Common myeloid progenitor, CD34-positive (primary cell): ENCODE results near the gene SMIM36.

Experiments
- CTCF ChIA-PET: fragments of 350-600 bp; sonication (Branson Sonifier 250); formaldehyde crosslinking; loops from one replicate; lab custom pipeline; 2021; ENCODE audit warnings: antibody characterized with exemption; lab: Charles Lee
- POLR2A ChIA-PET: fragments of 350-600 bp; sonication (Branson Sonifier 250); formaldehyde crosslinking; loops from one replicate; lab custom pipeline; 2021; ENCODE audit warnings: antibody characterized with exemption; lab: Charles Lee
- DNase-seq, 3 donors: peaks; one replicate each; pipeline versions ENCODE4 v3.0.0 to v3.0.0-alpha.2; 2013
- H3K27ac ChIP-seq, 2 experiments: 1 replicate in 1 of 2; 2 replicates in 1 of 2; pipeline ENCODE4 v1.7.0; 2013; ENCODE audit warnings: inconsistent platforms in 2 of 2, low read length in 2 of 2, mild to moderate bottlenecking in 2 of 2, low read depth in 1 of 2, moderate library complexity in 1 of 2; ENCODE audit not compliant: severe bottlenecking in 2 of 2, insufficient read depth in 1 of 2, poor library complexity in 1 of 2
- H3K27me3 ChIP-seq, 5 experiments: replicated peaks in 2 of 5; 1 replicate in 3 of 5; 2 replicates in 2 of 5; pipeline versions ENCODE4 v1.6.1 to v1.7.0; 2013; ENCODE audit warnings: low read length in 4 of 5, mild to moderate bottlenecking in 2 of 5, moderate library complexity in 2 of 5, inconsistent platforms in 1 of 5; ENCODE audit not compliant: insufficient read depth in 5 of 5, control insufficient read depth in 4 of 5
- H3K36me3 ChIP-seq, 4 experiments: 1 replicate in 2 of 4; 2 replicates in 2 of 4; pipeline versions ENCODE4 v1.6.1 to v1.7.0; 2013; ENCODE audit warnings: low read length in 3 of 4, control low read depth in 1 of 4, mild to moderate bottlenecking in 1 of 4; ENCODE audit not compliant: control insufficient read depth in 4 of 4, insufficient read depth in 4 of 4
- H3K4me1 ChIP-seq, 4 experiments: 1 replicate in 3 of 4; 2 replicates in 1 of 4; pipeline versions ENCODE4 v1.6.1 to v1.7.1; 2013; ENCODE audit warnings: low read length in 3 of 4, mild to moderate bottlenecking in 3 of 4, control low read depth in 1 of 4, inconsistent platforms in 1 of 4, moderate library complexity in 1 of 4; ENCODE audit not compliant: control insufficient read depth in 4 of 4, insufficient read depth in 4 of 4; ENCODE audit errors: control extremely low read depth in 1 of 4
- H3K4me3 ChIP-seq, 7 experiments: 1 replicate in 4 of 7; 2 replicates in 3 of 7; pipeline versions ENCODE4 v1.5.1 to v1.7.0; 2013; ENCODE audit warnings: mild to moderate bottlenecking in 7 of 7, low read length in 6 of 7, moderate library complexity in 6 of 7, inconsistent platforms in 2 of 7, low read depth in 2 of 7, control low read depth in 1 of 7; ENCODE audit not compliant: insufficient read depth in 4 of 7, control insufficient read depth in 1 of 7; ENCODE audit errors: extremely low read depth in 1 of 7
- H3K9me3 ChIP-seq, 5 experiments: 1 replicate in 4 of 5; 2 replicates in 1 of 5; pipeline versions ENCODE4 v1.6.1 to v1.7.1; 2013; ENCODE audit warnings: low read length in 4 of 5, mild to moderate bottlenecking in 2 of 5, inconsistent platforms in 1 of 5, low read depth in 1 of 5, moderate library complexity in 1 of 5; ENCODE audit not compliant: control insufficient read depth in 4 of 5, insufficient read depth in 2 of 5; ENCODE audit errors: control extremely low read depth in 1 of 5
- WGBS: methylation state at CpG from one replicate; pipeline ENCODE4 v1.1.5; 2013; ENCODE audit not compliant: insufficient coverage; 5-methylcytosine and 5-hydroxymethylcytosine counted together

Gene SMIM36

DNA sequence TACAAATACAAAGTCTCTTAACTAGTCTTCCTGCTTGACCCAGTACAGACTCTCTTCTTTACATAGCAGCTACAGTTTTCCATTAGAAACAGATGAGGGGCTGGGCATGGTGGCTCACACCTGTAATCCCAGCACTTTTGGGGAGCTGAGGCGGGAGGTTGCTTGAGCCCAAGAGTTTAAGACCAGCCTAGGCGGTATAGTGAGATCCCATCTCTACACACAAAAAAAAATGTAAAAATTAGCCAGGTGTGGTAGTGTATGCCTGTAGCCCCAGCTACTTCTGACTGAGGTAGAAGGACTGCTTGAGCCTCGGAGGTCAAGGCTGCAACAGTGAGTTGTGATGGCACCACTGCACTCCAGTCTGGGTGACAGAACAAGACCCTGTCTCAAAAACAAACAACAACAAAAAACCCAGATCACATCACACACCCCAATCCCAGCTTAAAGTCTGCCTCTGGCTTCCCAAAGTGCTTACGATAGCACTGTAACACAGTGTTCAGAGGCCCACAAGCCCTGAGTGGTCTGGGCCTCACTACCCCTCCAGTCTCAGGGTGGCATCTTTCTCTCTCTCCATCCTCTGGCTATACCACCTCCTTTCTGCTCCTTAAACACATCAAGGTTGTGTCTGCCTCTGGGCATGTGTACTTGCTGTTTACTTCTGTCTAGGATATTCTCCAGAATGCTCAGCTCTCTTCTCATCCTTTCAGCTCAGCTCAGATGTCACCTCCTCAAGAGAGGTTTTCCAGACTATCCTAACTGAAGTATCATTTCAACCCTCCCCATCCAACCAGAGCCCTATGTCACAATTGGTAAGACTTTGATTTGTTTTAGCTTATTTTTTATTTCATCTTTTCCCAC, 93.6 kb downstream of the SMIM36 start:
- H3K9me3 ChIP-seq, result peaks cover 0 to 4% (median 0%) of the 10 kb centered on the region in 5 experiments
- WGBS, result 100% methylated on average over 2 of the region's 4 CpGs
- peaks cover 0 to 21% (median 7%) of the 10 kb centered on the region in 4 experiments for H3K36me3 ChIP-seq
- DNase-seq, result no peak
- no peak overlapping the region for H3K27ac ChIP-seq
- H3K27me3 ChIP-seq, result no peaks in the 10 kb centered on the region
- no peak overlapping the region for H3K4me3 ChIP-seq
- POLR2A ChIA-PET, result interaction anchor here (1.1 kb wide), 1 partner anchor 38 kb away, joined by 3 read pairs; no protein-coding TSS in a partner anchor
- CTCF ChIA-PET, result interaction anchor here (1.5 kb wide), 1 partner anchor 97 kb away, joined by 5 read pairs; no protein-coding TSS in a partner anchor
- peaks cover 12 to 33% (median 22%) of the 10 kb centered on the region in 4 experiments for H3K4me1 ChIP-seq

DNA sequence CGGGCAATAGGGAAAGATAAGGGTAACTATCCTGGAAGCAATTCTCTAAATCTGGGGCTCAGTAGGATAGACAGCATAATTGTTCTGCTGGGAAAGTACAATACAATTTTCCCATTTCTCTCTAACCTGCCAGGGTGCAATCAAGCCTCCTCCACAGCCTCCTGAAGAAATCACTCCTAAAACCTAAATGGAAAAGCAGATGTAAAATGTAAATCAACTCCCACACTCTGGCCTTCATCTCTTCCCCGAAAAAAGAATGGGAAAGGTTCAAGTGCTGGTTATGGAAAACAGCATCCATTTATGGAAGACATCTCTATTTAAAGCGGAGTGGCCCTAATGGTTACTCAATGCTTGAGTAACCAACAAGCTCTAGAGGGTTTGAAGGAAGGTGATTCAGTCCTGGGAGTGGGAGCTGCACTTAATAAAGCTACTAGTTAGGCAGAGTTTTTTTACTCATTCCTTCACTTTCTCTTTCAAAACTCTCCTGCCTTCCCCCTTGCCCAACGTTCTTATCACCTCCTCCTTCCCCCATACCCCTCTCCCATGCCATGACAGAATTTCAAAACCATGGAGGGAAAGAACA, 94.7 kb downstream of the SMIM36 start:
- no peak for DNase-seq
- CTCF ChIA-PET, result interaction anchor here (1.0 to 1.4 kb wide), 3 partner anchors 15 to 98 kb away, joined by 3 read pairs; no protein-coding TSS in a partner anchor

DNA sequence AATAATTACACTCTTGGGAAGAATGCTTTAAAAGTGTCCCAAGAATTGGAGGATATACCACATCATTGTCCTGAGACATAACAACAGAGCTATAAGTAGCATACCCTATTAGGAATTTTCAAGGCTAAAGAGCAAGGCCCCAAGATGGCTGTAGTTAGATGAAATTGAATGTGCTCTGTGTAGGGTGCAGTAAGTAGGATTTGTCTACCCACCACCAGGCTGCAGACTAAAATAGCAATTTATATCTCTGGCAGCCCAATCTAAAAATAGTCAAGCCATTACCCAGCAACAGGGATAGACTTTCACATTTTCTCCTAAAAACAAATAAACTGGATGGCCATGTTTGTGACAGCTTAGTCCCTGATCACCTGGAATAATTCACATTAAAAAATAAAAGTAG, 95.3 kb downstream of the SMIM36 start:
- POLR2A ChIA-PET, result no interaction called here

More for the DNA sequence above, 94.7 kb downstream of the SMIM36 start:
- Histone ChIP-seq H3K27me3 (no peaks in the 10 kb centered on the region), H3K27ac (no peak overlapping the region), H3K4me1 (peaks cover 12 to 29% (median 18%) of the 10 kb centered on the region in 4 experiments), H3K36me3 (peaks cover 2 to 29% (median 11%) of the 10 kb centered on the region in 4 experiments), H3K4me3 (no peak overlapping the region), H3K9me3 (peaks cover 0 to 4% (median 0%) of the 10 kb centered on the region in 5 experiments)
- WGBS, result 69% methylated on average over 3 of the region's 4 CpGs
- POLR2A ChIA-PET, result interaction anchor here (1.1 kb wide), 1 partner anchor 36 kb away, joined by 3 read pairs; no protein-coding TSS in a partner anchor

DNA sequence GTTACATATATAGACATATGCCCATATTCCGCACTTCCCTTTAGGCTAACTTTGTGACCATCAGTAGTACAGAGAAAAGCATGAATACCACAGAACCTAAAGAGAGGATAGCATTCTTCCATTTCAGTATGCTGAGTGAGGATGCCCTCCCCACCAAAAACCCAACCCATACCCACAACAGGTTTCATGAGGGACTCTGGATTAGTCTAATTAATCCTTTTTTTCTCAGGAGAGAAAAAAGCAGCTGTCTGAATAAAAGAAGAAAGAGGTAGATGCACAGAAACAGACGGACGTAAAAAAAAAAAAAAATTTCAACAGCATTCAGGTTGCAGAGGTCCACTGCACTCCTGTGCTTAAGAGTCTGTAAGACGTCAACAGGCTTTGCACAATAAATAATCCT, 96.3 kb downstream of the SMIM36 start:
- Histone ChIP-seq H3K4me1 (peaks cover under 1 to 17% (median 6%) of the 10 kb centered on the region in 4 experiments), H3K36me3 (peaks cover 10 to 45% (median 25%) of the 10 kb centered on the region in 4 experiments), H3K9me3 (peaks cover 0 to 4% (median 0%) of the 10 kb centered on the region in 5 experiments), H3K4me3 (no peak overlapping the region), H3K27me3 (no peaks in the 10 kb centered on the region), H3K27ac (no peak overlapping the region)
- ChIA-PET POLR2A (no interaction called here), CTCF (interaction anchor here (0.6 kb wide), 1 partner anchor 83 kb away, joined by 3 read pairs; no protein-coding TSS in a partner anchor)
- WGBS, result 100% methylated on average over 2 of the region's 4 CpGs
- no peak for DNase-seq

More for the DNA sequence above, 95.3 kb downstream of the SMIM36 start:
- Histone ChIP-seq H3K27me3 (no peaks in the 10 kb centered on the region), H3K9me3 (peaks cover 0 to 4% (median 0%) of the 10 kb centered on the region in 5 experiments), H3K36me3 (peaks cover 6 to 34% (median 15%) of the 10 kb centered on the region in 4 experiments), H3K4me3 (no peak overlapping the region), H3K4me1 (peaks cover 10 to 28% (median 15%) of the 10 kb centered on the region in 4 experiments), H3K27ac (no peak overlapping the region)
- DNase-seq, result no peak
- CTCF ChIA-PET, result interaction anchor here (0.8 to 1.4 kb wide), 4 partner anchors 11 to 98 kb away, joined by 3 read pairs; no protein-coding TSS in a partner anchor

DNA sequence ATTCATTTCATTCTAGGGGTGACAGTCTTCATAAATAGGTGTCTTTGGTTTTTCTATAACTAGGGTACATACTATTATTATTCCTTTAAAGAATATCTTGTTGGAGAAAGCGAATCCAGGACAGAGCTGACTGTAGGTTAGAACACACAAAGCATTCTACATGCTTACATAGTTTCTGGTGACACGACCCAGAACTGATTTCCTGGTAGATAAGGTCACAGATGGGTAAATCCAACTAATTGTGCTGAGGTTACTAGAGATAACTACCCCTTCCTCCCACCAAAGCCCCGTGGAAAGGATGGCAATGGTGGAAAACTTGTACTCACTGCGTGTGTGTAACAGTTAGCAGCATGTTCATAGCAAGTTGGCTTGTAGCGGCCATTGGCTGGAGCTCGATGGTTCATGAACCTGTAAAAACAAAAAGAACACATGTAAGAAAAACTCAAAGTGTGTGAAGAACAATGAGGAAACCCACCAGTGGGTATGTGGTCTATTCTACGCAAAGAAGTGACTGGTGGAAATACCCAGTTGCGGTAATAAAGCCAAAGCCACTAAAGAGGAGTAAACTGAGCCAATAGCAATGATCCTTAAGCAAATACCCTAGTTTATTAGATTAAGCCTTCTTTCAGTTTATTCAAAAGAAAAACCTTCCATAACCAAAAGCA, 97.3 kb downstream of the SMIM36 start:
- Histone ChIP-seq H3K27me3 (no peaks in the 10 kb centered on the region), H3K9me3 (peaks cover 0 to 4% (median 0%) of the 10 kb centered on the region in 5 experiments), H3K4me1 (peaks cover 0 to 7% (median 0%) of the 10 kb centered on the region in 4 experiments), H3K27ac (no peak overlapping the region), H3K4me3 (no peak overlapping the region), H3K36me3 (peaks cover 18 to 54% (median 34%) of the 10 kb centered on the region in 4 experiments)
- ChIA-PET CTCF (no interaction called here), POLR2A (no interaction called here)
- WGBS, result 98% methylated on average over 4 of the region's 8 CpGs
- no peak for DNase-seq

DNA sequence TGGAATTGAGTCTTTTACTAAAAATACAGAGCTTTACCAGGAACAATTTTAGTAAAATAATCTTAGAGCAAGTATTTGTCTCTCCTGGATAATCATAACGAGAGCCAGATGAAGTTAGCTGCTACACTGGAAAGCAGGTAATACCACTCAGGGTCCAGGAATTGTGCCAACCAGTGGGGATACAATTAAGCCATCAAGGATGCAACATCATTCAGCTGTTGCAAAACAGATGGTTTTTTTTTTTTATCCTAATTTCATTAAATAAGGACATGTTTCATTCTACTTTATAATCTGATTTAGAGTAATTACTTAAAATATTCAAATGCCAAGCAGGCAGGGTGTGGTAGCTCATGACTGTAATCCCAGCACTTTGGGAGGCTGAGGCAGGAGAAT, 99.8 kb downstream of the SMIM36 start:
- ChIA-PET POLR2A (no interaction called here), CTCF (interaction anchor here (1.5 kb wide), 1 partner anchor 9 kb away, joined by 4 read pairs; the partner anchor contains the start of gene MMD)
- Histone ChIP-seq H3K9me3 (no peaks in the 10 kb centered on the region), H3K36me3 (peaks cover 26 to 60% (median 46%) of the 10 kb centered on the region in 4 experiments), H3K4me1 (peaks cover 0 to under 1% (median 0%) of the 10 kb centered on the region in 4 experiments), H3K27me3 (no peaks in the 10 kb centered on the region), H3K4me3 (no peak overlapping the region), H3K27ac (no peak overlapping the region)
- DNase-seq, result no peak
- 100% methylated on average over 1 of the region's 1 CpG for WGBS
